Measurements from ENCODE around the gene TGFB1I1. TPM values are rescaled to one million over a fixed set of nuclear protein-coding genes. Genes with fewer than 3 reads are reported as not detected.
A peak's percentile ranks its signal among the peaks of the same experiment; 100 is the strongest.

Gene TGFB1I1
- total RNA-seq, 1 experiment from 2014 or later = 4.3 TPM

DNA sequence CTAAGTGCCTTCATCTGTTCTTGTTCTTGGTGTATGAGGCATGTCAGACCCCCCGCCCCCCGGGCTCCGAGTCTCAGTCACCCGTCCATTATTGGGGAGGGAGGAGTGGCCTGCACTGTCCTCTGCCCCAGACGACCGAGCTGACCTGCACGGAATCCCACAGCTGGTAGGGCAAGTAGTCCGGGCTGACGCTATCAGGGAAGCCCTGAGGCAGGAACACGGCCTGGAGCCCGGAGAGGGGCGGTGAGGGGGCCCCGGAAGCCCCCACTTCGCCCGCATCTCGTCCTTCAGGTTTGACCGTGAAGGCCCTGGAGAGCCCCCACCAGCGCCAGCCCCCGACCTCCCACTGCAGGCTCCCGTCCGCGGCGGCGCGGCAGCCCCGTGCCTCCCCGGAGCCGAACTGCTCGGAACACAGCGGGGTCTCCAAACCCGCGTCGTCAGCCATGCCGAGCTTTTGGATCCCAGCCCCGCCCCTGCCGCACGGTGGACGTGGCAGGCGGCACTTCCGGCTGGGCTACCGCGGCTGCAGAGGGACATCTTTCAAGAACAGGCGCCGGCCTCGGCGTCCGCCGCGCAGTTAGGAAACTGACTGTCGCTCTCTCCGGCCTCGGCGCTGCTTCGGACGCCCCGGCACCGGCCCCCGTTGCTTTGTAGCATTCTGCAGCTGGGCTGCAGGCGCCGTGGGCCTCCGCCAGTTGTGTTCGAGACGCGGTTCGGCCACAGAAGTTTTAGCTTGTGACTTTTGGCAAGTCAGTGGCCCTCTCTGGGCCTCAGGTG is 36.2 kb downstream of the TGFB1I1 start, which contains the start of gene RUSF1 (continued):
- 0 out of 2 replicates have a peak, but pooled peaks have one; percentile 64 for TF ChIP-seq KAT7 (CRISPR knock-in tag; IDR thresholded peaks at IDR 0.05; ENCODE audit: borderline replicate concordance)
- TF ChIP-seq GABPB1 (CRISPR knock-in tag; IDR thresholded peaks at IDR 0.05) = peak; percentile 86
- TF ChIP-seq TP53 (CRISPR knock-in tag; IDR thresholded peaks at IDR 0.05) = no peak
- TF ChIP-seq PRRX2 (CRISPR knock-in tag; IDR thresholded peaks at IDR 0.05) = no peak
- TF ChIP-seq, protein P1, sequence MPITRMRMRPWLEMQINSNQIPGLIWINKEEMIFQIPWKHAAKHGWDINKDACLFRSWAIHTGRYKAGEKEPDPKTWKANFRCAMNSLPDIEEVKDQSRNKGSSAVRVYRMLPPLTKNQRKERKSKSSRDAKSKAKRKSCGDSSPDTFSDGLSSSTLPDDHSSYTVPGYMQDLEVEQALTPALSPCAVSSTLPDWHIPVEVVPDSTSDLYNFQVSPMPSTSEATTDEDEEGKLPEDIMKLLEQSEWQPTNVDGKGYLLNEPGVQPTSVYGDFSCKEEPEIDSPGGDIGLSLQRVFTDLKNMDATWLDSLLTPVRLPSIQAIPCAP (CRISPR knock-in tag; IDR thresholded peaks at IDR 0.05) = 0 out of 2 replicates have a peak, but pooled peaks have one; percentile 50
- TF ChIP-seq ZNF263 (CRISPR knock-in tag; IDR thresholded peaks at IDR 0.05; ENCODE audit: low read depth) = no peak
- TF ChIP-seq, protein P2, sequence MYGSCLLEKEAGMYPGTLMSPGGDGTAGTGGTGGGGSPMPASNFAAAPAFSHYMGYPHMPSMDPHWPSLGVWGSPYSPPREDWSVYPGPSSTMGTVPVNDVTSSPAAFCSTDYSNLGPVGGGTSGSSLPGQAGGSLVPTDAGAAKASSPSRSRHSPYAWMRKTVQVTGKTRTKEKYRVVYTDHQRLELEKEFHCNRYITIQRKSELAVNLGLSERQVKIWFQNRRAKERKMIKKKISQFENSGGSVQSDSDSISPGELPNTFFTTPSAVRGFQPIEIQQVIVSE (CRISPR knock-in tag; IDR thresholded peaks at IDR 0.05; ENCODE audit: borderline replicate concordance) = no peak
- TF ChIP-seq CREM (CRISPR knock-in tag; IDR thresholded peaks at IDR 0.05) = peak; percentile 69
- TF ChIP-seq, protein P3, sequence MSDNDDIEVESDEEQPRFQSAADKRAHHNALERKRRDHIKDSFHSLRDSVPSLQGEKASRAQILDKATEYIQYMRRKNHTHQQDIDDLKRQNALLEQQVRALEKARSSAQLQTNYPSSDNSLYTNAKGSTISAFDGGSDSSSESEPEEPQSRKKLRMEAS (CRISPR knock-in tag; IDR thresholded peaks at IDR 0.05) = peak; percentile 49; the same call in 1 of the 2 replicates
- TF ChIP-seq, protein P4, sequence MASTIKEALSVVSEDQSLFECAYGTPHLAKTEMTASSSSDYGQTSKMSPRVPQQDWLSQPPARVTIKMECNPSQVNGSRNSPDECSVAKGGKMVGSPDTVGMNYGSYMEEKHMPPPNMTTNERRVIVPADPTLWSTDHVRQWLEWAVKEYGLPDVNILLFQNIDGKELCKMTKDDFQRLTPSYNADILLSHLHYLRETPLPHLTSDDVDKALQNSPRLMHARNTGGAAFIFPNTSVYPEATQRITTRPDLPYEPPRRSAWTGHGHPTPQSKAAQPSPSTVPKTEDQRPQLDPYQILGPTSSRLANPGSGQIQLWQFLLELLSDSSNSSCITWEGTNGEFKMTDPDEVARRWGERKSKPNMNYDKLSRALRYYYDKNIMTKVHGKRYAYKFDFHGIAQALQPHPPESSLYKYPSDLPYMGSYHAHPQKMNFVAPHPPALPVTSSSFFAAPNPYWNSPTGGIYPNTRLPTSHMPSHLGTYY (CRISPR knock-in tag; IDR thresholded peaks at IDR 0.05) = no peak
- TF ChIP-seq ZNF671 (CRISPR knock-in tag; IDR thresholded peaks at IDR 0.05) = no peak
- TF ChIP-seq, protein P5, sequence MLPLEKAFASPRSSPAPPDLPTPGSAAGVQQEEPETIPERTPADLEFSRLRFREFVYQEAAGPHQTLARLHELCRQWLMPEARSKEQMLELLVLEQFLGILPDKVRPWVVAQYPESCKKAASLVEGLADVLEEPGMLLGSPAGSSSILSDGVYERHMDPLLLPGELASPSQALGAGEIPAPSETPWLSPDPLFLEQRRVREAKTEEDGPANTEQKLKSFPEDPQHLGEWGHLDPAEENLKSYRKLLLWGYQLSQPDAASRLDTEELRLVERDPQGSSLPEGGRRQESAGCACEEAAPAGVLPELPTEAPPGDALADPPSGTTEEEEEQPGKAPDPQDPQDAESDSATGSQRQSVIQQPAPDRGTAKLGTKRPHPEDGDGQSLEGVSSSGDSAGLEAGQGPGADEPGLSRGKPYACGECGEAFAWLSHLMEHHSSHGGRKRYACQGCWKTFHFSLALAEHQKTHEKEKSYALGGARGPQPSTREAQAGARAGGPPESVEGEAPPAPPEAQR (CRISPR knock-in tag; IDR thresholded peaks at IDR 0.05) = no peak
- TF ChIP-seq ZNF138 (CRISPR knock-in tag; conservative IDR thresholded peaks at IDR 0.05) = no peak
- TF ChIP-seq, protein P6, sequence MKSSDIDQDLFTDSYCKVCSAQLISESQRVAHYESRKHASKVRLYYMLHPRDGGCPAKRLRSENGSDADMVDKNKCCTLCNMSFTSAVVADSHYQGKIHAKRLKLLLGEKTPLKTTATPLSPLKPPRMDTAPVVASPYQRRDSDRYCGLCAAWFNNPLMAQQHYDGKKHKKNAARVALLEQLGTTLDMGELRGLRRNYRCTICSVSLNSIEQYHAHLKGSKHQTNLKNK (CRISPR knock-in tag; IDR thresholded peaks at IDR 0.05) = no peak
- TF ChIP-seq, protein P7, sequence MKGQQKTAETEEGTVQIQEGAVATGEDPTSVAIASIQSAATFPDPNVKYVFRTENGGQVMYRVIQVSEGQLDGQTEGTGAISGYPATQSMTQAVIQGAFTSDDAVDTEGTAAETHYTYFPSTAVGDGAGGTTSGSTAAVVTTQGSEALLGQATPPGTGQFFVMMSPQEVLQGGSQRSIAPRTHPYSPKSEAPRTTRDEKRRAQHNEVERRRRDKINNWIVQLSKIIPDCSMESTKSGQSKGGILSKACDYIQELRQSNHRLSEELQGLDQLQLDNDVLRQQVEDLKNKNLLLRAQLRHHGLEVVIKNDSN (CRISPR knock-in tag; IDR thresholded peaks at IDR 0.05) = peak; percentile 28; the same call in 1 of the 2 replicates
- TF ChIP-seq FOXK1 (CRISPR knock-in tag; IDR thresholded peaks at IDR 0.05) = peak; percentile 89
- TF ChIP-seq, protein P8, sequence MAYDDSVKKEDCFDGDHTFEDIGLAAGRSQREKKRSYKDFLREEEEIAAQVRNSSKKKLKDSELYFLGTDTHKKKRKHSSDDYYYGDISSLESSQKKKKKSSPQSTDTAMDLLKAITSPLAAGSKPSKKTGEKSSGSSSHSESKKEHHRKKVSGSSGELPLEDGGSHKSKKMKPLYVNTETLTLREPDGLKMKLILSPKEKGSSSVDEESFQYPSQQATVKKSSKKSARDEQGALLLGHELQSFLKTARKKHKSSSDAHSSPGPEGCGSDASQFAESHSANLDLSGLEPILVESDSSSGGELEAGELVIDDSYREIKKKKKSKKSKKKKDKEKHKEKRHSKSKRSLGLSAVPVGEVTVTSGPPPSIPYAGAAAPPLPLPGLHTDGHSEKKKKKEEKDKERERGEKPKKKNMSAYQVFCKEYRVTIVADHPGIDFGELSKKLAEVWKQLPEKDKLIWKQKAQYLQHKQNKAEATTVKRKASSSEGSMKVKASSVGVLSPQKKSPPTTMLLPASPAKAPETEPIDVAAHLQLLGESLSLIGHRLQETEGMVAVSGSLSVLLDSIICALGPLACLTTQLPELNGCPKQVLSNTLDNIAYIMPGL (CRISPR knock-in tag; IDR thresholded peaks at IDR 0.05) = peak; percentile 82; the same call in 1 of the 2 replicates
- TF ChIP-seq SMAD4 (CRISPR knock-in tag; IDR thresholded peaks at IDR 0.05) = no peak
- TF ChIP-seq, protein P9, sequence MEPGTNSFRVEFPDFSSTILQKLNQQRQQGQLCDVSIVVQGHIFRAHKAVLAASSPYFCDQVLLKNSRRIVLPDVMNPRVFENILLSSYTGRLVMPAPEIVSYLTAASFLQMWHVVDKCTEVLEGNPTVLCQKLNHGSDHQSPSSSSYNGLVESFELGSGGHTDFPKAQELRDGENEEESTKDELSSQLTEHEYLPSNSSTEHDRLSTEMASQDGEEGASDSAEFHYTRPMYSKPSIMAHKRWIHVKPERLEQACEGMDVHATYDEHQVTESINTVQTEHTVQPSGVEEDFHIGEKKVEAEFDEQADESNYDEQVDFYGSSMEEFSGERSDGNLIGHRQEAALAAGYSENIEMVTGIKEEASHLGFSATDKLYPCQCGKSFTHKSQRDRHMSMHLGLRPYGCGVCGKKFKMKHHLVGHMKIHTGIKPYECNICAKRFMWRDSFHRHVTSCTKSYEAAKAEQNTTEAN (CRISPR knock-in tag; IDR thresholded peaks at IDR 0.05) = peak; percentile 64; the same call in 1 of the 2 replicates
- TF ChIP-seq ZNF317 (CRISPR knock-in tag; IDR thresholded peaks at IDR 0.05; ENCODE audit: borderline replicate concordance, low read depth) = no peak; the same call in 1 of the 2 replicates
- TF ChIP-seq, protein P10, sequence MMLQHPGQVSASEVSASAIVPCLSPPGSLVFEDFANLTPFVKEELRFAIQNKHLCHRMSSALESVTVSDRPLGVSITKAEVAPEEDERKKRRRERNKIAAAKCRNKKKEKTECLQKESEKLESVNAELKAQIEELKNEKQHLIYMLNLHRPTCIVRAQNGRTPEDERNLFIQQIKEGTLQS (CRISPR knock-in tag; conservative IDR thresholded peaks at IDR 0.05) = no peak
- 0 out of 2 replicates have a peak, but pooled peaks have one; percentile 35 for TF ChIP-seq ELF4 (CRISPR knock-in tag; IDR thresholded peaks at IDR 0.05; ENCODE audit: low read depth)
- TF ChIP-seq FOXP1 (CRISPR knock-in tag; IDR thresholded peaks at IDR 0.05; ENCODE audit: borderline replicate concordance) = peak; percentile 85
- no peak for TF ChIP-seq NR2C2 (CRISPR knock-in tag; IDR thresholded peaks at IDR 0.05)
- TF ChIP-seq, protein P11, sequence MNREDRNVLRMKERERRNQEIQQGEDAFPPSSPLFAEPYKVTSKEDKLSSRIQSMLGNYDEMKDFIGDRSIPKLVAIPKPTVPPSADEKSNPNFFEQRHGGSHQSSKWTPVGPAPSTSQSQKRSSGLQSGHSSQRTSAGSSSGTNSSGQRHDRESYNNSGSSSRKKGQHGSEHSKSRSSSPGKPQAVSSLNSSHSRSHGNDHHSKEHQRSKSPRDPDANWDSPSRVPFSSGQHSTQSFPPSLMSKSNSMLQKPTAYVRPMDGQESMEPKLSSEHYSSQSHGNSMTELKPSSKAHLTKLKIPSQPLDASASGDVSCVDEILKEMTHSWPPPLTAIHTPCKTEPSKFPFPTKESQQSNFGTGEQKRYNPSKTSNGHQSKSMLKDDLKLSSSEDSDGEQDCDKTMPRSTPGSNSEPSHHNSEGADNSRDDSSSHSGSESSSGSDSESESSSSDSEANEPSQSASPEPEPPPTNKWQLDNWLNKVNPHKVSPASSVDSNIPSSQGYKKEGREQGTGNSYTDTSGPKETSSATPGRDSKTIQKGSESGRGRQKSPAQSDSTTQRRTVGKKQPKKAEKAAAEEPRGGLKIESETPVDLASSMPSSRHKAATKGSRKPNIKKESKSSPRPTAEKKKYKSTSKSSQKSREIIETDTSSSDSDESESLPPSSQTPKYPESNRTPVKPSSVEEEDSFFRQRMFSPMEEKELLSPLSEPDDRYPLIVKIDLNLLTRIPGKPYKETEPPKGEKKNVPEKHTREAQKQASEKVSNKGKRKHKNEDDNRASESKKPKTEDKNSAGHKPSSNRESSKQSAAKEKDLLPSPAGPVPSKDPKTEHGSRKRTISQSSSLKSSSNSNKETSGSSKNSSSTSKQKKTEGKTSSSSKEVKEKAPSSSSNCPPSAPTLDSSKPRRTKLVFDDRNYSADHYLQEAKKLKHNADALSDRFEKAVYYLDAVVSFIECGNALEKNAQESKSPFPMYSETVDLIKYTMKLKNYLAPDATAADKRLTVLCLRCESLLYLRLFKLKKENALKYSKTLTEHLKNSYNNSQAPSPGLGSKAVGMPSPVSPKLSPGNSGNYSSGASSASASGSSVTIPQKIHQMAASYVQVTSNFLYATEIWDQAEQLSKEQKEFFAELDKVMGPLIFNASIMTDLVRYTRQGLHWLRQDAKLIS (CRISPR knock-in tag; IDR thresholded peaks at IDR 0.05; ENCODE audit: borderline replicate concordance) = no peak

All from WTC11 (cell line).